Thymus (tissue), 11 donors: ENCODE results near the gene C19orf85. TPM values are rescaled to one million over a fixed set of nuclear protein-coding genes. Genes with fewer than 3 reads are reported as not detected.

Experiments used
- DNase-seq, 9 donors: peaks; one replicate each; pipeline ENCODE4 v3.0.0-alpha.2; 2013; ENCODE audit warnings: low spot score in 9 of 9, low read depth in 6 of 9, missing footprints in 1 of 9
- H3K27ac ChIP-seq, 2 donors: one replicate each; pipeline ENCODE4 v1.5.1; 2013; ENCODE audit warnings: control low read depth in 1 of 2, low read depth in 1 of 2, low read length in 1 of 2, mild to moderate bottlenecking in 1 of 2, moderate library complexity in 1 of 2
- H3K27me3 ChIP-seq, 2 donors: one replicate each; pipeline ENCODE4 v1.5.1; 2013; ENCODE audit warnings: low read length in 1 of 2; ENCODE audit not compliant: control insufficient read depth in 2 of 2, insufficient read depth in 1 of 2
- H3K36me3 ChIP-seq, 2 donors: one replicate each; pipeline ENCODE4 v1.5.1; 2013; ENCODE audit warnings: low read length in 1 of 2, mild to moderate bottlenecking in 1 of 2, moderate library complexity in 1 of 2; ENCODE audit not compliant: control insufficient read depth in 2 of 2, insufficient read depth in 2 of 2
- H3K4me1 ChIP-seq, 2 donors: one replicate each; pipeline ENCODE4 v1.5.1; 2013; ENCODE audit warnings: low read length in 2 of 2; ENCODE audit not compliant: control insufficient read depth in 2 of 2, insufficient read depth in 2 of 2
- H3K4me3 ChIP-seq, 2 donors: one replicate each; pipeline ENCODE4 v1.5.1; 2013; ENCODE audit warnings: low read length in 2 of 2, control low read depth in 1 of 2, mild to moderate bottlenecking in 1 of 2
- H3K9me3 ChIP-seq, 2 donors: one replicate each; pipeline ENCODE4 v1.5.1; 2013; ENCODE audit warnings: low read length in 1 of 2, mild to moderate bottlenecking in 1 of 2; ENCODE audit not compliant: control insufficient read depth in 2 of 2, insufficient read depth in 1 of 2
- WGBS: extraction: QIAGEN DNeasy Blood & Tissue Kit; methylation state at CpG from one replicate; pipeline ENCODE4 v1.1.7; 2013; 5-methylcytosine and 5-hydroxymethylcytosine counted together
- polyA plus RNA-seq: library from polyadenylated mRNA; stranded (reverse); fragments of 200-250 nt; gene quantifications from one replicate; pipeline ENCODE4 v1.2.3, GENCODE V29; 2013
- total RNA-seq: library from RNA; stranded (reverse); fragments of 120-200 nt; gene quantifications from one replicate; pipeline ENCODE4 v1.2.4, GENCODE V29; 2013
- donor health status: healthy.

C19orf85 gene
- total and polyA plus RNA-seq, 2 donors: not detected

DNA sequence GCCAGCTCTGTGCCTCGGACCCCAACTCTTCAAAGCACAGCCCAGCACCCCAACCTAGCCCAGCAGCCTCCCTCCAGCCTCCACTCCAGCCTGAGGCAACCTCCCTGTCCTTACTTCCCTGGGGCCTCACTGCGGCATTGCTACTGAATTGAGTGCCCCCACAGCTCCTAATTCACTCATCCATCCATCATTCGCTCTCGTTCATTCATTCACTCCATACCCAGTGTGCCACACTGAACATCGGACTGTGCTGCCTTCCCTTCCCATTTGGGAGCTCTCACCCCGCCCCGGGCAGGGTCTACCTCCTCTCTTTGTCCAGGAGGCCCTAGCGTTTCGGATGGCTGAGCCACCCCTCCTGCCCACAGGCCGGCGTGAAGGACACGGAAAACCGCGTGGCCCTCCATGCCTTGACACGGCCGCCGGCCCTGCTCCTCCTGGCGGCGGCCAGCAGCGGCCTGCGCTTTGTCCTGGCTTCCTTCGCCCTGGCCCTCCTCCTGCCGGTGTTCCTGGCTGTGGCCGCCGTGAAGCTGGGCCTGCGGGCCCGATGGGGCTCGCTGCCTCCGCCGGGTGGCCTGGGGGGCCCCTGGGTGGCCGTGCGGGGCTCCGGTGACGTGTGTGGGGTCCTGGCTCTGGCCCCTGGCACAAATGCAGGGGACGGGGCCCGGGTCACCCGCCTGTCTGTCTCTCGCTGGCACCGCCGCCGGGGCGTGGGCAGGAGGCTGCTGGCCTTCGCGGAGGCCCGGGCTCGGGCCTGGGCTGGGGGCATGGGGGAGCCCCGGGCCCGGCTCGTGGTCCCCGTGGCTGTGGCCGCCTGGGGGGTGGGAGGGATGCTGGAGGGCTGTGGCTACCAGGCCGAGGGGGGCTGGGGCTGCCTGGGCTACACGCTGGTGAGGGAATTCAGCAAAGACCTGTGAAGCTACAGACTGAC lies 21.8 kb upstream of the C19orf85 start:
- peak overlapping the region; percentile 93 to 100 for H3K27ac ChIP-seq
- H3K27me3 ChIP-seq: peaks cover 0 to 9% of the 10 kb centered on the region in 2 donors
- WGBS: 90% methylated on average over 53 of the region's 53 CpGs
- peaks cover 0 to 8% of the 10 kb centered on the region in 2 donors for H3K9me3 ChIP-seq
- H3K4me3 ChIP-seq: peak overlapping the region; percentile 73 to 85
- peaks cover 16 to 32% of the 10 kb centered on the region in 2 donors for H3K36me3 ChIP-seq
- no peak for DNase-seq
- peaks cover 45 to 58% of the 10 kb centered on the region in 2 donors for H3K4me1 ChIP-seq

DNA sequence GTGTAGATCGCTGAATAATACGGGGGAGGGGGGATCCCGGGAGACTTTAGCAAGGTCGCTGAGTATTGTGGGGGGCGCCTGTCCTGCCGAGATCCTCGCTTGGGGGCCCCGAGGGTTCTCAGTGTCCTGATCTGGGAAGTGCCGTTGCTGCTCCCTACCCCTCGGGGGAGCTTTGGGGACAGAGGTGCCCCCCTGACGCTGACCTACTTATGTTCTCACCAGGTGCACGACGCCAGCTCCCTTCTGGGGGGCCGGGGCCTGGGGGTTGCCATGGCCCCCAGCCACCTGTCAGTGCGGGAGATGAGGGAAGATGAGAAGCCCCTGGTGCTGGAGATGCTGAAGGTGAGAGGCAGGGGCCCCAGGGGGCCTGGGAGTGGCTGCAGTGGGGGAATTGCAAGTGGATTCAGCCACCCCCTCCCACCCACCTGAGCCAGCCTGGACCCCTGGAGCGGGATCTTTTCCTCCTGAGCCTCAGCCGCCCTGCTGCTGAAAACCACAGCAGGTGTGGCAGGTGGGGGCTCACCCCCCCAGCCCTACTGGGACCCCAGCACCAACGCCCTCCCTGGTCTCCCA lies 21.0 kb upstream of the C19orf85 start:
- Histone ChIP-seq H3K4me1 (peaks cover 52 to 61% of the 10 kb centered on the region in 2 donors), H3K9me3 (peaks cover 0 to 8% of the 10 kb centered on the region in 2 donors), H3K27me3 (peaks cover 0 to 5% of the 10 kb centered on the region in 2 donors), H3K27ac (peak overlapping the region; percentile 93 to 100), H3K36me3 (peaks cover 21 to 36% of the 10 kb centered on the region in 2 donors), H3K4me3 (peak overlapping the region; percentile 73 to 85)
- 3% methylated on average over 18 of the region's 18 CpGs for WGBS
- peak in 7 of 9 donors; percentile 57 to 95 (median 86) for DNase-seq

DNA sequence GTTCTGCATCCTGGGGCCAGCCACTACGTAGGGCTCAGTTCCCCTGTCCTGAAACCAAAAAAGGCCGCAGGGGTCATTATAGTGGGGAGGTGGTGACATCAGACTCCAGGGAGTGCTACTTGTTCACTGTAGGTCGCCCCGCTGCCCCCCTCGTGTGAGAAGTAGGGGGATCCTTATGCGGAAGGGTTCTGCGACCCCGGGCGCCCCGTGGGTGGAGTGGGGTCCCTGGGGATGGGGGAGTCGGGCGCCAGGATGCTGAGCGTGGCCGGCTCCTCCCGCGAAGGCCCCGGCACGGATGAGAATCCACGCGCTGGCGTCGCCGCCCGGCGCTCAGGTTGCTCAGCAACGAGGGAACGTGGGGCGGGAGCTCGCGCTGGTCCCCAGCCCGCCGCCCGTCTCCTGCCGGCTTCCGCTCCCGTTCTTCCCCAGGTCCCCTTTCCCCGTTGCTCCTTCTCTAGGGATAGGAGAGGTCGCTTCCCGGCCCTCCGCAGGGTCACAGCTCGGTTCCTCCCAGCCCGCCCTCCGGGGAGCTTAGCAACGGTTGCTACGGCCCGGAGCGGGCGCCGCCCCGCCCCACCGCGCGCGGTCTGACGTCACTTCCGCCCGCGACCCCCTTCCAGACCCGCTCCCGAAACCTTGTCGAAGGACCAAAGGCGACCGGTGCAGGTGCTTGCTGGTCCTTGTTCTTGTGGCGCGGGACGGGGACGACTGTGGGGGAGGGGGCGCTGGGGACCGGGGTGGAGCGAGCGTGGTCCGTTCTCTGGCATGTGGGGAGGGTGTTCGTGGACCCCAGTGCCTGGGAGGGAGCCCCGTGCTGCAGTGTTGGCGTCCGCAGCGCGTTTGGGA lies 20.3 kb upstream of the C19orf85 start, which contains the start of gene NAT14:
Gene NAT14, plus strand, starts transcription at position 596 of the 846 bp plus-strand sequence. CDS start 521 bp downstream, outside the sequence.
- peak within 1 kb of the TSS; percentile 73 to 85 for H3K4me3 ChIP-seq
- H3K27ac ChIP-seq: peak within 1 kb of the TSS; percentile 93 to 100
- DNase-seq: peak in 8 of 9 donors; percentile 56 to 92 (median 82)
- H3K9me3 ChIP-seq: peaks cover 0 to 8% of the 10 kb centered on the region in 2 donors
- 2% methylated on average over 78 of the region's 78 CpGs for WGBS
- peaks cover 21 to 36% of the 10 kb centered on the region in 2 donors for H3K36me3 ChIP-seq
- peaks cover 54 to 68% of the 10 kb centered on the region in 2 donors for H3K4me1 ChIP-seq
- no peaks in the 10 kb centered on the region for H3K27me3 ChIP-seq

DNA sequence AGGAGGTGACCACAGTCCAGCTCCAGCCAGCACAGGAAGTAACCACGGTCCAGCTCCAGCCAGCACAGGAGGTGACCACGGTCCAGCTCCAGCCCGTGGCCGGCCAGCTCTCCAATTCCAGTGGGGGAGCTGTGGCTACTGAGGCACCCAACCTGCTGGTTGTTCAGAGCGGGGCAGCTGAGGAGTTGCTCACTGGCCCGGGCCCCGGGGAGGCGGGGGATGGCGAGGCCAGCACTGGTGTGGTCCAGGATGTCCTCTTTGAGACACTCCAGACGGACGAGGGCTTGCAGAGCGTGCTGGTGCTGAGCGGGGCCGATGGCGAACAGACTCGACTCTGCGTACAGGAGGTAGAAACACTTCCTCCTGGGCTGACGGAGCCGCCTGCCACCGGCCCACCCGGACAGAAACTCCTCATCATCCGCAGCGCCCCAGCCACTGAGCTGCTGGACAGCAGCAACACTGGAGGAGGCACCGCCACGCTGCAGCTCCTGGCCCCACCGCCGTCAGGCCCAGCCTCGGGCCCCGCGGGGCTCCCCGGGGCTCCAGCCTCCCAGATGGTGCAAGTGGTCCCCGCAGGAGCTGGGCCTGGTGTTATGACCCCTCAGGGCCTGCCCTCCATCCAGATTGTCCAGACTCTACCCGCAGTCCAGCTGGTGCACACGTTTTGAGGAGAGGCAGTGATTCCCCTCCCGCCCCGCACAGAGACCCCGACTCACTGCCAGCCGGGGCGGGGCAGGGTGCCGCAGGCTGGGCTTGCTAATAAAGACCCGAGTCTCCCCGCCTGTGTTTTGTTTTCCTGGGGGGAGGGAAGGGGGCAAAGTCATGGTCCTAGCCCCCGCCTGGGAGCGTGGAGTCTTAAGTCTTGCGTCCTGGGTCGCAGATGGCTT lies 19.4 kb upstream of the C19orf85 start:
- Histone ChIP-seq H3K4me1 (peaks cover 54 to 71% of the 10 kb centered on the region in 2 donors), H3K4me3 (peak overlapping the region; percentile 73 to 85), H3K9me3 (peaks cover 0 to 8% of the 10 kb centered on the region in 2 donors), H3K27ac (peak overlapping the region; percentile 26 to 100), H3K27me3 (no peaks in the 10 kb centered on the region), H3K36me3 (peaks cover 21 to 36% of the 10 kb centered on the region in 2 donors)
- 91% methylated on average over 46 of the region's 46 CpGs for WGBS
- no peak for DNase-seq

DNA sequence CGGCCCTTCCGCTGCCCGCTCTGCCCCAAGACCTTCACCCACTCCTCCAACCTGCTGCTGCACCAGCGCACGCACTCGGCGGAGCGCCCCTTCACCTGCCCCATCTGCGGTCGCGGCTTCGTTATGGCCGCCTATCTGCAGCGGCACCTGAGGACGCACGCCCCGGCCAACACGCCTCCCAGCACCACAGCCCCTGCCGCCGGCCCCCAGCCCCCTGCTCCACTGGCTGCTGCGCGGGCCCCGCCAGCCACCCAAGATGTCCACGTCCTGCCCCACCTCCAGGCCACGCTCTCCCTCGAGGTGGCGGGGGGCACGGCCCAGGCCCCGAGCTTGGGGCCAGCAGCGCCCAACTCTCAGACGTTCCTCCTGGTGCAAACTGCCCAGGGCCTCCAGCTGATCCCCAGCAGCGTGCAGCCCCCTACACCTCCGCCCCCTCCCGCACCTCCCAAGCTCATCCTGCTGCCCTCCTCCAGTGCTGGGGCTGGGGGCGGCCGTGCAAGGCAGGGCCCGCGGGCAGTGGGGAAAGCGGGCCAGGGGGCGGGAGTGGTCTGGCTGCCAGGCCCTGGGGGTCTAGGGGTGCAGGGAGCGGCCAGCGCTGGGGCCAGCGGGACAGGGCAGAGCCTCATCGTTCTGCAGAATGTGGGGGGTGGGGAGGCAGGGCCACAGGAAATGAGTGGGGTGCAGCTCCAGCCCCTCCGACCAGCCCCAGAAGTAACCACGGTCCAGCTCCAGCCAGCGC lies 18.6 kb upstream of the C19orf85 start:
- Histone ChIP-seq H3K36me3 (peaks cover 21 to 36% of the 10 kb centered on the region in 2 donors), H3K27me3 (no peaks in the 10 kb centered on the region), H3K9me3 (peaks cover 0 to 8% of the 10 kb centered on the region in 2 donors), H3K27ac (no peak overlapping the region), H3K4me1 (peaks cover 54 to 72% of the 10 kb centered on the region in 2 donors), H3K4me3 (no peak overlapping the region)
- no peak for DNase-seq
- 98% methylated on average over 47 of the region's 47 CpGs for WGBS

DNA sequence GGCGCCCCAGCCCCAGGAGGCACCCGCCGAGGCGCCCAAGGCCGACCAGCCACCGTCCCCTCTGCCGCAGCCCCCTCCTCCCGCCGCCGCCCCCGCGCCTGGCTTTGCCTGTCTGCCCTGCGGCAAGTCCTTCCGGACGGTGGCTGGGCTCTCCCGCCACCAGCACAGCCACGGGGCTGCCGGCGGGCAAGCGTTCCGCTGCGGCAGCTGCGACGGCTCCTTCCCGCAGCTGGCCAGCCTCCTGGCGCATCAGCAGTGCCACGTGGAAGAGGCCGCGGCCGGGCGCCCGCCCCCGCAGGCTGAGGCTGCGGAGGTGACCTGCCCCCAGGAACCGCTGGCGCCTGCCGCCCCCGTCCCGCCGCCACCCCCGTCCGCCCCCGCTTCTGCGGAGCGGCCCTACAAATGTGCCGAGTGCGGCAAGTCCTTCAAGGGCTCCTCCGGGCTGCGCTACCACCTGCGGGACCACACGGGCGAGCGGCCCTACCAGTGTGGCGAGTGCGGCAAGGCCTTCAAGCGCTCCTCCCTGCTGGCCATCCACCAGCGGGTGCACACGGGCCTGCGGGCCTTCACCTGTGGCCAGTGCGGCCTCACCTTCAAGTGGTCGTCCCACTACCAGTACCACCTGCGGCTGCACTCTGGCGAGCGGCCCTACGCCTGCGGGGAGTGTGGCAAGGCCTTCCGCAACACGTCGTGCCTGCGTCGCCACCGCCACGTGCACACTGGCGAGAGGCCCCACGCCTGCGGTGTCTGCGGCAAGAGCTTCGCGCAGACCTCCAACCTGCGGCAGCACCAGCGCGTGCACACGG lies 17.8 kb upstream of the C19orf85 start:
- Histone ChIP-seq H3K9me3 (peaks cover 0 to 5% of the 10 kb centered on the region in 2 donors), H3K27me3 (no peaks in the 10 kb centered on the region), H3K27ac (no peak overlapping the region), H3K4me3 (no peak overlapping the region), H3K36me3 (peaks cover 18 to 36% of the 10 kb centered on the region in 2 donors), H3K4me1 (peaks cover 52 to 72% of the 10 kb centered on the region in 2 donors)
- DNase-seq: no peak
- WGBS: 98% methylated on average over 83 of the region's 83 CpGs

DNA sequence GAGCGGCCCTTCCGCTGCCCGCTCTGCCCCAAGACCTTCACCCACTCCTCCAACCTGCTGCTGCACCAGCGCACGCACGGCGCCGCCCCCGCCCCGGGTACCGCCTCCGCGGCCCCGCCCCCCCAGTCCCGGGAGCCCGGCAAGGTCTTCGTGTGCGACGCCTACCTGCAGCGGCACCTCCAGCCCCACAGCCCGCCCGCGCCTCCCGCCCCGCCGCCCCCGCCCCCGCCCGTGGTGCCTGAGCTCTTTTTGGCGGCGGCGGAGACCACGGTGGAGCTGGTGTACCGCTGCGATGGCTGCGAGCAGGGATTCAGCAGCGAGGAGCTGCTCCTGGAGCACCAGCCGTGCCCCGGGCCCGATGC lies 17.2 kb upstream of the C19orf85 start:
- Histone ChIP-seq H3K4me1 (peaks cover 47 to 72% of the 10 kb centered on the region in 2 donors), H3K4me3 (no peak overlapping the region)
- WGBS: 96% methylated on average over 40 of the region's 40 CpGs

More for the DNA sequence above, 17.2 kb upstream of the C19orf85 start:
- DNase-seq: no peak
- no peak overlapping the region for H3K27ac ChIP-seq
- H3K9me3 ChIP-seq: no peaks in the 10 kb centered on the region
- H3K36me3 ChIP-seq: peaks cover 13 to 32% of the 10 kb centered on the region in 2 donors
- H3K27me3 ChIP-seq: no peaks in the 10 kb centered on the region
